ENCODE data around the gene INPP4B. TPM values are rescaled to one million over a fixed set of nuclear protein-coding genes. Genes with fewer than 3 reads are reported as not detected.

Gene INPP4B
- total and polyA plus RNA-seq, 7 donors = 4.2 to 27.3 (median 17.2) TPM

GRCh38 chr4:142035566-142035965 is 810.5 kb downstream of the INPP4B start:
- no peaks in the 10 kb centered on the region for H3K36me3 ChIP-seq
- H3K4me1 ChIP-seq = no peaks in the 10 kb centered on the region
- no peak overlapping the region for H3K27ac ChIP-seq
- H3K4me3 ChIP-seq = no peak overlapping the region
- intact Hi-C loops (cut with DNase I) = no loop called here
- TF ChIP-seq EP300 (IDR thresholded peaks at IDR 0.05) = no peak
- TF ChIP-seq CTCF (IDR thresholded peaks at IDR 0.05) = no peak
- TF ChIP-seq POLR2A (IDR thresholded peaks at IDR 0.05) = no peak
- TF ChIP-seq POLR2AphosphoS5 (IDR thresholded peaks at IDR 0.05) = no peak
- no peak for DNase-seq
- H3K9me3 ChIP-seq = no peaks in the 10 kb centered on the region
- no peaks in the 10 kb centered on the region for H3K27me3 ChIP-seq

GRCh38 chr4:142034101-142034500 is 812.0 kb downstream of the INPP4B start:
- H3K9me3 ChIP-seq = no peaks in the 10 kb centered on the region
- TF ChIP-seq CTCF (IDR thresholded peaks at IDR 0.05) (no peak), POLR2A (IDR thresholded peaks at IDR 0.05) (no peak), EP300 (IDR thresholded peaks at IDR 0.05) (no peak), POLR2AphosphoS5 (IDR thresholded peaks at IDR 0.05) (no peak)
- no peak overlapping the region for H3K27ac ChIP-seq
- no peaks in the 10 kb centered on the region for H3K36me3 ChIP-seq
- 91 to 96% methylated on average over 3 of the region's 3 CpGs for WGBS, 2 donors
- DNase-seq = no peak
- no peak overlapping the region for H3K4me3 ChIP-seq
- intact Hi-C loops (cut with DNase I) = no loop called here
- H3K27me3 ChIP-seq = no peaks in the 10 kb centered on the region
- no peaks in the 10 kb centered on the region for H3K4me1 ChIP-seq

DNA sequence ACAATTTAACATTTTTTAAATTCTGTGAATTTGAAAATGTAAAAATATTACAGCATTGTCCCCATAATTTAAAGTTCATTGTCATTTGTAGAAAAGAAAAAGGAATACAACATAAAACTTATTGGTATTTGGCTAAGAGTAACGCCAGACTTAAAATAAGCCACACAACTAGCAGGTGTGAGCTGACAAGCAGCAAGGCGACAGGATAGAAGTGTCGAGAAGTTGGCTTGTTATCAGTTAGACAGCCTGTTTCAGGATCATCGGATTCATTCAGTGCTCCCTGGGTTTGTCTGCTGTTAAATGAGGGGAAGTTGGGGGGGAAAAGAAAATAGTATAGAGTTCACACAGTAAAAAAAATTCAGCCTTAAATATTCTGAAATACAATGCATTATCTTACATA is 816.1 kb downstream of the INPP4B start:
- no peak overlapping the region for H3K27ac ChIP-seq
- intact Hi-C loops (cut with DNase I) = no loop called here
- TF ChIP-seq POLR2A (IDR thresholded peaks at IDR 0.05) (no peak), EP300 (IDR thresholded peaks at IDR 0.05) (no peak), CTCF (IDR thresholded peaks at IDR 0.05) (no peak), POLR2AphosphoS5 (IDR thresholded peaks at IDR 0.05) (no peak)
- no peaks in the 10 kb centered on the region for H3K9me3 ChIP-seq
- H3K4me3 ChIP-seq = no peak overlapping the region
- no peak for DNase-seq
- H3K27me3 ChIP-seq = no peaks in the 10 kb centered on the region
- no peaks in the 10 kb centered on the region for H3K36me3 ChIP-seq
- whole genome bisulfite sequencing, 2 donors = 80 to 86% methylated on average over 4 of the region's 4 CpGs
- no peaks in the 10 kb centered on the region for H3K4me1 ChIP-seq

- DNase-seq = no peak
- no peaks in the 10 kb centered on the region for H3K27me3 ChIP-seq
- H3K4me1 ChIP-seq = no peaks in the 10 kb centered on the region
- H3K9me3 ChIP-seq = no peaks in the 10 kb centered on the region
- no peak overlapping the region for H3K4me3 ChIP-seq
- no peaks in the 10 kb centered on the region for H3K36me3 ChIP-seq
- no peak overlapping the region for H3K27ac ChIP-seq
- TF ChIP-seq EP300 (IDR thresholded peaks at IDR 0.05) (no peak), POLR2AphosphoS5 (IDR thresholded peaks at IDR 0.05) (no peak), CTCF (IDR thresholded peaks at IDR 0.05) (no peak), POLR2A (IDR thresholded peaks at IDR 0.05) (no peak)
- 87 to 91% methylated on average over 2 of the region's 2 CpGs for WGBS, 2 donors
- intact Hi-C loops (cut with DNase I) = no loop called here
Measured at GRCh38 chr4:142021761-142022160, 824.3 kb downstream of the INPP4B start.

- H3K4me1 ChIP-seq = no peaks in the 10 kb centered on the region
- no peak overlapping the region for H3K27ac ChIP-seq
- H3K36me3 ChIP-seq = no peaks in the 10 kb centered on the region
- H3K4me3 ChIP-seq = no peak overlapping the region
- no peaks in the 10 kb centered on the region for H3K27me3 ChIP-seq
- no peak for DNase-seq
- TF ChIP-seq POLR2A (IDR thresholded peaks at IDR 0.05) (no peak), POLR2AphosphoS5 (IDR thresholded peaks at IDR 0.05) (no peak), EP300 (IDR thresholded peaks at IDR 0.05) (no peak), CTCF (IDR thresholded peaks at IDR 0.05) (no peak)
- intact Hi-C loops (cut with DNase I) = no loop called here
- WGBS, 2 donors = 98 to 100% methylated on average over 1 of the region's 1 CpG
- no peaks in the 10 kb centered on the region for H3K9me3 ChIP-seq
Measured at GRCh38 chr4:142021181-142021580, 824.9 kb downstream of the INPP4B start.
